GM13977 (cell line): ENCODE results near the gene COL21A1.

ENCODE experiments used
- DNase-seq: peaks from one replicate; pipeline ENCODE4 v3.0.0; 2012; ENCODE audit warnings: low spot score
- CTCF ChIP-seq: IDR thresholded peaks from 2 replicates; pipeline ENCODE4 v1.5.1; 2012; ENCODE audit warnings: mild to moderate bottlenecking, control low read depth; ENCODE audit not compliant: insufficient read depth; ENCODE audit errors: extremely low read depth, missing control alignments
- in situ Hi-C: fragments of 300-500 bp; cut with MboI; formaldehyde crosslinking; loops from one replicate; pipeline ENCODE4 v1.12.0; 2022; ENCODE audit warnings: low sequenced_read_pairs, low pct_unique_long_range_greater_than_20kb, mixed read lengths, inconsistent platforms; ENCODE audit not compliant: unreplicated experiment

COL21A1 gene

GRCh38 chr6:56040223-56040622 is 207.2 kb downstream of the COL21A1 start:
- in situ Hi-C loops: no loop called here
- DNase-seq: no peak
- TF ChIP-seq CTCF: no peak

DNA sequence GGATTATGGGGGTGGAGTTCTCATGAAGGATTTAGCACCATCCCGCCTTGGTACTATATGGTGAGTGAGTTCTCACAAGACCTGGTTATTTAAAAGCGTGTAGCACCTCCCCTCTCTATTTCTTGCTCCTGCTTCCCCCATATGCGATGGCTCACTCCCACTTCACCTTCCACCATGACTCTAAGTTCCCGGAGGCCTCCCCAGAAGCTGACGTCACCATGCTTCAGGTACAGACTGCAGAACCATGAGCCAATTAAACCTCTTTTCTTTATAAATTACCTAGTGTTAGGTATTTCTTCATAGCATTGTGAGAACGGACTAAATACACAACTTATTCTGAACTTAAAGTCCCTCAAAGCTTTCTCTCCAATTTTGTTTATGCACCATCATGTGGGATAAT is 208.6 kb downstream of the COL21A1 start:
- in situ Hi-C loops: no loop called here
- DNase-seq: no peak
- no peak for TF ChIP-seq CTCF

DNA sequence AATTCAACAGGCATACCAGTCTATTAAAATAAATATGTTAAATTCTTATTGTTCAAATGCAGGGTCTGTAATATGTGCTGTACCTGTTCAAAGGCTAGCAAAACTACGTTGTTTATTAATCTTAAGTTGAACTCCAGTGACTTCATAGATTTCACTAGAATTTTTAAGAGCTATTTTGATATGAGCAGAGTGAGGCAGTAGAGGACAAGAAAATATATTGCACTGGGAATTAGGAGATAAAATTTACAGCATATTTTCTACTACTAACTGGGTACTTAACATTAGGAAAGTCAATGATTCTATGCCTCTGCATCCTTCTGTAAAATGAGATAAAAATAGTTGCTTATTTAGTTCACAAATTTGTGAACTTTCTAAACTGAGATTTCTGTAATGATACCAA is 209.8 kb downstream of the COL21A1 start:
- no peak for DNase-seq
- TF ChIP-seq CTCF: no peak
- in situ Hi-C loops: no loop called here

- TF ChIP-seq CTCF: no peak
- in situ Hi-C loops: no loop called here
- no peak for DNase-seq
Observed at GRCh38 chr6:56036916-56037600, 210.3 kb downstream of the COL21A1 start.

DNA sequence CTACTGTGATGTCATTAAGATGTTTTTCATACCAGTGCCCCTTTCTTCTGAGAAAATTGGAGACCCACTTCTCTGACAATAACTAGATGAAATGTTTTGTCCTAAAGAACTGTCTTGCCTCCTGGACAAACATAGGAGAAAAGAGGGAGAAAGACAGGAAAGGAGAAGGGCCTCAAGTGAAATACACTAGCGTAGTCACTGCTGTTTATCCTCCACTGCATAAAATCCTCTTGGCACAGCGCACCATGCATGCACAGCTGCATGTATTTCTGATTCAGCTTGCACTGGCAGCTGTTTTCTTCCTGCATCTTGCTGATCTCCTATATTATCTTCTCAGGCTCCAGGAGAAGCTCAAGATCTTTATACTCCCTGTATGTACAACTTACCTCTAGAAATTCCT is 214.0 kb downstream of the COL21A1 start:
- TF ChIP-seq CTCF: no peak
- in situ Hi-C loops: no loop called here

GRCh38 chr6:56032715-56033260 is 214.6 kb downstream of the COL21A1 start:
- in situ Hi-C loops: no loop called here
- DNase-seq: no peak
- TF ChIP-seq CTCF: no peak

More for the DNA sequence above, 214.0 kb downstream of the COL21A1 start:
- no peak for DNase-seq
